H9 (cell line): ENCODE measurements around the gene CDC45. TPM values are rescaled to one million over a fixed set of nuclear protein-coding genes. Genes with fewer than 3 reads are reported as not detected.

ENCODE experiments used
- DNase-seq: peaks from one replicate; pipeline ENCODE4 v3.0.0-alpha.2; 2017
- H2AFZ ChIP-seq: one replicate; pipeline ENCODE4 v1.6.1; 2013; ENCODE audit warnings: mild to moderate bottlenecking, low read length, control low read depth, moderate library complexity
- H2AK5ac ChIP-seq: 2 replicates; pipeline ENCODE4 v1.6.1; 2013; ENCODE audit warnings: low read length, control low read depth, mixed read lengths; ENCODE audit not compliant: insufficient read length
- H2BK120ac ChIP-seq: one replicate; pipeline ENCODE4 v1.6.1; 2013; ENCODE audit warnings: low read depth, mild to moderate bottlenecking, low read length, control low read depth, inconsistent platforms; ENCODE audit not compliant: poor library complexity, severe bottlenecking
- H2BK12ac ChIP-seq: 2 replicates; pipeline ENCODE4 v1.6.1; 2013; ENCODE audit warnings: low read length, control low read depth, mixed read lengths, low read depth; ENCODE audit not compliant: insufficient read length
- H2BK15ac ChIP-seq: 2 replicates; pipeline ENCODE4 v1.6.1; 2013; ENCODE audit warnings: low read depth, low read length, control low read depth
- H2BK20ac ChIP-seq: one replicate; pipeline ENCODE4 v1.6.1; 2013; ENCODE audit warnings: low read depth, mild to moderate bottlenecking, low read length, control low read depth, inconsistent platforms; ENCODE audit not compliant: poor library complexity, severe bottlenecking
- H2BK5ac ChIP-seq: 2 replicates; pipeline ENCODE4 v1.6.1; 2013; ENCODE audit warnings: low read length, control low read depth, mixed read lengths; ENCODE audit not compliant: insufficient read length
- H3K14ac ChIP-seq: 2 replicates; pipeline ENCODE4 v1.6.1; 2013; ENCODE audit warnings: low read length, control low read depth; ENCODE audit not compliant: insufficient read depth
- H3K18ac ChIP-seq: 2 replicates; pipeline ENCODE4 v1.6.1; 2013; ENCODE audit warnings: low read depth, mild to moderate bottlenecking, mixed read lengths, low read length, control low read depth; ENCODE audit not compliant: insufficient read length
- H3K23ac ChIP-seq: 2 replicates; pipeline ENCODE4 v1.6.1; 2013; ENCODE audit warnings: low read length, control low read depth, mixed read lengths, low read depth; ENCODE audit not compliant: insufficient read length
- H3K23me2 ChIP-seq: 2 replicates; pipeline ENCODE4 v1.6.1; 2013; ENCODE audit warnings: low read depth, mild to moderate bottlenecking, mixed read lengths, low read length, control low read depth; ENCODE audit not compliant: insufficient read length, poor library complexity, severe bottlenecking
- H3K27ac ChIP-seq: 2 replicates; pipeline ENCODE4 v1.5.1; 2013; ENCODE audit warnings: low read length, control low read depth, mixed read lengths, low read depth; ENCODE audit not compliant: insufficient read length
- H3K27me3 ChIP-seq: 2 replicates; pipeline ENCODE4 v1.6.1; 2013; ENCODE audit warnings: low read length, control low read depth, inconsistent platforms; ENCODE audit not compliant: insufficient read depth
- H3K4ac ChIP-seq: 2 replicates; pipeline ENCODE4 v1.6.1; 2013; ENCODE audit warnings: low read depth, mild to moderate bottlenecking, control low read depth, inconsistent platforms, low read length, moderate library complexity
- H3K4me1 ChIP-seq: 2 replicates; pipeline ENCODE4 v1.6.1; 2013; ENCODE audit warnings: low read length, control low read depth, inconsistent platforms; ENCODE audit not compliant: insufficient read depth
- H3K4me2 ChIP-seq: 2 replicates; pipeline ENCODE4 v1.6.1; 2013; ENCODE audit warnings: low read length, control low read depth, mixed read lengths; ENCODE audit not compliant: insufficient read length, insufficient read depth
- H3K56ac ChIP-seq: 2 replicates; pipeline ENCODE4 v1.6.1; 2013; ENCODE audit warnings: low read depth, mild to moderate bottlenecking, mixed read lengths, low read length, control low read depth; ENCODE audit not compliant: insufficient read length
- H3K79me1 ChIP-seq: 2 replicates; pipeline ENCODE4 v1.6.1; 2013; ENCODE audit warnings: low read depth, mild to moderate bottlenecking, moderate library complexity, low read length, control low read depth, inconsistent platforms; ENCODE audit not compliant: insufficient read depth, poor library complexity, severe bottlenecking
- H3K79me2 ChIP-seq: 2 replicates; pipeline ENCODE4 v1.6.1; 2013; ENCODE audit warnings: low read length, control low read depth, inconsistent platforms; ENCODE audit not compliant: insufficient read depth
- H3K9ac ChIP-seq: 2 replicates; pipeline ENCODE4 v1.6.1; 2013; ENCODE audit warnings: low read length, control low read depth, mixed read lengths; ENCODE audit not compliant: insufficient read length; ENCODE audit errors: extremely low read depth
- H3K9me3 ChIP-seq: one replicate; pipeline ENCODE4 v1.6.1; 2013; ENCODE audit warnings: low read depth, low read length, inconsistent platforms; ENCODE audit not compliant: control insufficient read depth
- H3T11ph ChIP-seq: one replicate; pipeline ENCODE4 v1.6.1; 2013; ENCODE audit warnings: mild to moderate bottlenecking, low read length, control low read depth, inconsistent platforms
- H4K20me1 ChIP-seq: one replicate; pipeline ENCODE4 v1.6.1; 2013; ENCODE audit not compliant: control insufficient read depth, insufficient read length, insufficient read depth
- H4K5ac ChIP-seq: 2 replicates; pipeline ENCODE4 v1.6.1; 2013; ENCODE audit warnings: low read depth, mild to moderate bottlenecking, mixed read lengths, low read length, control low read depth; ENCODE audit not compliant: insufficient read length
- H4K8ac ChIP-seq: replicated peaks from 2 replicates; pipeline ENCODE4 v1.6.1; 2013; ENCODE audit warnings: low read length, control low read depth, mixed read lengths, low read depth; ENCODE audit not compliant: insufficient read length
- H4K91ac ChIP-seq: 2 replicates; pipeline ENCODE4 v1.6.1; 2013; ENCODE audit warnings: low read depth, mild to moderate bottlenecking, moderate library complexity, mixed read lengths, low read length, control low read depth; ENCODE audit not compliant: insufficient read length
- H3K27ac Mint-ChIP-seq, 3 experiments: 2 replicates in 2 of 3; 3 replicates in 1 of 3; pipeline ENCODE4 v1.8.0; 2020 to 2021; ENCODE audit warnings: mixed read lengths in 3 of 3, mild to moderate bottlenecking in 1 of 3, moderate library complexity in 1 of 3
- H3K27me3 Mint-ChIP-seq: 2 replicates; pipeline ENCODE4 v1.8.0; 2021; ENCODE audit warnings: low read depth, mild to moderate bottlenecking, moderate library complexity, mixed read lengths
- H3K36me3 Mint-ChIP-seq, 3 experiments: 2 replicates in 2 of 3; 3 replicates in 1 of 3; pipeline ENCODE4 v1.8.0; 2020 to 2021; ENCODE audit warnings: low read depth in 3 of 3, mixed read lengths in 3 of 3; ENCODE audit not compliant: insufficient read depth in 1 of 3
- H3K4me1 Mint-ChIP-seq, 2 experiments: 2 replicates each; pipeline ENCODE4 v1.8.0; 2020; ENCODE audit warnings: mixed read lengths in 2 of 2
- H3K4me3 Mint-ChIP-seq, 2 experiments: 2 replicates in 1 of 2; 3 replicates in 1 of 2; pipeline ENCODE4 v1.8.0; 2020 to 2021; ENCODE audit warnings: mild to moderate bottlenecking in 2 of 2, mixed read lengths in 2 of 2, moderate library complexity in 1 of 2
- H3K9me3 Mint-ChIP-seq, 2 experiments: 2 replicates in 1 of 2; 3 replicates in 1 of 2; pipeline ENCODE4 v1.8.0; 2020; ENCODE audit warnings: mild to moderate bottlenecking in 2 of 2, mixed read lengths in 2 of 2, moderate library complexity in 1 of 2
- CTCF ChIP-seq: fragments of 200-600 bp; sonication (generic); conservative IDR thresholded peaks from 3 replicates; pipeline ENCODE4 v1.8.0; 2021; ENCODE audit warnings: antibody characterized with exemption, mild to moderate bottlenecking
- WGBS: extraction: QIAGEN DNeasy Blood & Tissue Kit; methylation state at CpG from one replicate; pipeline ENCODE4 v1.1.7; 2013; ENCODE audit warnings: missing lambda C conversion rate, low lambda C conversion rate, mixed read lengths; ENCODE audit not compliant: insufficient read length; ENCODE audit errors: extremely low coverage; 5-methylcytosine and 5-hydroxymethylcytosine counted together
- total RNA-seq: library from RNA; stranded (reverse); gene quantifications from 2 replicates; pipeline ENCODE4 v1.2.1, GENCODE V29; 2021

Gene CDC45
- total RNA-seq, 1 experiment from 2014 or later, result 35.7 TPM

DNA sequence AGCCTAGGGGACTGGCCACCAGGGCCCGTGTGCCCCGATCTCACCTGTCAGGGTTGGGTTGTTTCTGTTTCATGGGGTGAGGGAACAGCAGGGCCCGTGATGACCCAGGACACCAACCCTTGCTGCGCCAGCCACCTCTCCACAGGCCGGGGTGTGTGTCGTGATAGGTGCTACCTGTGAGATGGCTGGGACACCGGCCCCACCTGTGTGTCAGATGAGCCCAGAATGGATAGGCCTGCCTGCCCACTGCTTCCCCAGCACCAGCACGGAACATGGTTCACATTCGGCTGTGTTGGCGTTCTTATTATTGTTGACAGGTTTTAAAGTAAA is 37.4 kb downstream of the CDC45 start:
- Histone ChIP-seq H2BK5ac (no peak overlapping the region), H3K9me3 (no peaks in the 10 kb centered on the region), H2BK12ac (no peak overlapping the region), H3K56ac (no peak overlapping the region), H2AFZ (no peak overlapping the region), H3K27me3 (no peaks in the 10 kb centered on the region), H4K8ac (no peak overlapping the region), H3K14ac (no peak overlapping the region), H3K4ac (no peak overlapping the region), H3K79me2 (no peaks in the 10 kb centered on the region), H2BK120ac (no peak overlapping the region), H3K23ac (no peak overlapping the region), H4K20me1 (no peaks in the 10 kb centered on the region), H2BK15ac (no peak overlapping the region), H4K91ac (no peak overlapping the region), H3K18ac (no peak overlapping the region), H3T11ph (no peak overlapping the region), H3K4me2 (no peak overlapping the region), H3K4me1 (no peaks in the 10 kb centered on the region), H2AK5ac (no peak overlapping the region), H3K79me1 (no peaks in the 10 kb centered on the region), H4K5ac (no peak overlapping the region), H3K27ac (no peak overlapping the region), H2BK20ac (no peak overlapping the region), H3K9ac (no peak overlapping the region), H3K23me2 (no peaks in the 10 kb centered on the region)
- no peak overlapping the region; a peak in 1 of 7 replicates for H3K27ac Mint-ChIP-seq
- H3K27me3 Mint-ChIP-seq, result peaks cover 17% of the 10 kb centered on the region
- H3K4me3 Mint-ChIP-seq, result no peak overlapping the region
- DNase-seq, result no peak
- no peaks in the 10 kb centered on the region for H3K9me3 Mint-ChIP-seq
- H3K36me3 Mint-ChIP-seq, result peaks cover 12 to 58% (median 53%) of the 10 kb centered on the region in 3 experiments; a peak in 6 of 7 replicates
- 0 out of 4 replicates have a peak, but pooled peaks cover 0 to 3% of the 10 kb centered on the region in 2 experiments for H3K4me1 Mint-ChIP-seq
- WGBS, result no CpG with 5 or more reads among the region's 10 CpGs
- TF ChIP-seq CTCF, result no peak
